B cell (primary cell): ENCODE results near the gene ST6GALNAC3. TPM values are rescaled to one million over a fixed set of nuclear protein-coding genes. Genes with fewer than 3 reads are reported as not detected.
A peak's percentile ranks its signal among the peaks of the same experiment; 100 is the strongest.

ENCODE experiments used
- ATAC-seq: fragments of 200-7000 bp; cut with Tn5 transposase; one replicate; pipeline ENCODE4 v1.10.0; 2021; ENCODE audit warnings: low read depth, mild to moderate bottlenecking, moderate number of reproducible peaks, moderate library complexity
- CTCF ChIA-PET: fragments of 350-600 bp; sonication (Branson Sonifier 250); formaldehyde crosslinking; loops from one replicate; lab custom pipeline; 2021; ENCODE audit warnings: antibody characterized with exemption, inconsistent platforms; lab: Charles Lee
- POLR2A ChIA-PET: fragments of 350-600 bp; sonication (Branson Sonifier 250); formaldehyde crosslinking; loops from one replicate; lab custom pipeline; 2021; ENCODE audit warnings: antibody characterized with exemption; lab: Charles Lee
- DNase-seq: peaks from one replicate; pipeline ENCODE4 v3.0.0; 2013
- H2AFZ ChIP-seq: 2 replicates; pipeline ENCODE4 v1.6.1; 2012; ENCODE audit warnings: mild to moderate bottlenecking, low read depth, low read length; ENCODE audit not compliant: insufficient read depth, poor library complexity, severe bottlenecking
- H3K27ac ChIP-seq, 2 donors: 1 replicate in 1 of 2; 2 replicates in 1 of 2; pipeline ENCODE4 v1.5.1; 2012 to 2013; ENCODE audit warnings: low read length in 2 of 2, mild to moderate bottlenecking in 2 of 2, moderate library complexity in 1 of 2
- H3K27me3 ChIP-seq, 4 experiments: fragments of 200-600 bp in 1 of 4; sonication (generic) in 1 of 4; replicated peaks in 1 of 4; 1 replicate in 2 of 4; 2 replicates in 2 of 4; pipeline versions ENCODE4 v1.6.1 to v1.7.0; 2013 to 2016; ENCODE audit warnings: low read length in 3 of 4, mild to moderate bottlenecking in 2 of 4, mixed read lengths in 1 of 4, moderate library complexity in 1 of 4; ENCODE audit not compliant: insufficient read depth in 4 of 4, control insufficient read depth in 3 of 4; ENCODE audit errors: control extremely low read depth in 1 of 4
- H3K36me3 ChIP-seq, 2 experiments: replicated peaks in 1 of 2; 1 replicate in 1 of 2; 2 replicates in 1 of 2; pipeline versions ENCODE4 v1.6.1 to v1.7.1; 2013; ENCODE audit warnings: low read length in 1 of 2; ENCODE audit not compliant: insufficient read depth in 2 of 2, control insufficient read depth in 1 of 2; ENCODE audit errors: control extremely low read depth in 1 of 2, extremely low read depth in 1 of 2
- H3K4me1 ChIP-seq, 2 donors: fragments of 200-600 bp in 1 of 2; sonication (generic) in 1 of 2; 1 replicate in 1 of 2; 2 replicates in 1 of 2; pipeline versions ENCODE4 v1.5.1 to v1.6.1; 2013 to 2017; ENCODE audit warnings: low read length in 2 of 2; ENCODE audit not compliant: control insufficient read depth in 2 of 2, insufficient read depth in 2 of 2
- H3K4me2 ChIP-seq: replicated peaks from 2 replicates; pipeline ENCODE3; 2012; ENCODE audit warnings: mild to moderate bottlenecking, low read depth, low read length; ENCODE audit not compliant: poor library complexity, severe bottlenecking
- H3K4me3 ChIP-seq, 5 experiments: fragments of 200-600 bp in 1 of 5; sonication (generic) in 1 of 5; 1 replicate in 3 of 5; 2 replicates in 2 of 5; pipeline versions ENCODE4 v1.5.1 to v1.7.0; 2011 to 2016; ENCODE audit warnings: low read length in 4 of 5, mild to moderate bottlenecking in 4 of 5, low read depth in 2 of 5, control low read depth in 1 of 5, moderate library complexity in 1 of 5; ENCODE audit not compliant: insufficient read depth in 1 of 5; ENCODE audit errors: control extremely low read depth in 1 of 5, extremely low read depth in 1 of 5
- H3K79me2 ChIP-seq: fragments of 200-600 bp; sonication (generic); one replicate; pipeline ENCODE4 v1.6.0; 2016; ENCODE audit warnings: low read length; ENCODE audit not compliant: control insufficient read depth, insufficient read depth
- H3K9ac ChIP-seq: fragments of 200-600 bp; sonication (generic); 2 replicates; pipeline ENCODE4 v1.6.1; 2017; ENCODE audit warnings: mild to moderate bottlenecking, low read length, moderate library complexity
- H3K9me3 ChIP-seq, 3 donors: one replicate each; pipeline versions ENCODE4 v1.6.1 to v1.7.1; 2013; ENCODE audit warnings: low read length in 2 of 3; ENCODE audit not compliant: control insufficient read depth in 2 of 3, insufficient read depth in 1 of 3; ENCODE audit errors: control extremely low read depth in 1 of 3
- H4K20me1 ChIP-seq: 2 replicates; pipeline ENCODE4 v1.6.0; 2012; ENCODE audit warnings: mild to moderate bottlenecking, low read length; ENCODE audit not compliant: insufficient read depth, control insufficient read depth, poor library complexity, severe bottlenecking
- H3K27ac Mint-ChIP-seq: one replicate; pipeline ENCODE4 v1.8.0; 2021; ENCODE audit warnings: mixed read lengths
- H3K27me3 Mint-ChIP-seq: one replicate; pipeline ENCODE4 v1.8.0; 2021; ENCODE audit warnings: mixed read lengths
- H3K4me1 Mint-ChIP-seq: one replicate; pipeline ENCODE4 v1.8.0; 2021; ENCODE audit warnings: mixed read lengths
- H3K4me3 Mint-ChIP-seq: one replicate; pipeline ENCODE4 v1.8.0; 2021; ENCODE audit warnings: mixed read lengths
- H3K9me3 Mint-ChIP-seq: one replicate; pipeline ENCODE4 v1.8.0; 2022; ENCODE audit warnings: mixed read lengths; ENCODE audit not compliant: insufficient read depth
- EZH2 ChIP-seq: IDR thresholded peaks from 2 replicates; pipeline ENCODE4 v1.6.1; 2012; ENCODE audit warnings: borderline replicate concordance, low read depth, mild to moderate bottlenecking, moderate library complexity, low read length; ENCODE audit not compliant: insufficient read depth, poor library complexity, severe bottlenecking
- WGBS: methylation state at CpG from one replicate; pipeline ENCODE4 v1.1.5; 2013; ENCODE audit warnings: missing lambda C conversion rate; ENCODE audit not compliant: insufficient coverage; 5-methylcytosine and 5-hydroxymethylcytosine counted together
- intact Hi-C: fragments of 100-400 bp; cut with micrococcal nuclease; formaldehyde crosslinking; loops from one replicate; pipeline ENCODE4 v1.10.0; 2022
- polyA plus RNA-seq: library from polyadenylated mRNA; depleted of rRNA; stranded (reverse); fragments of >200 nt; gene quantifications from 2 replicates; pipeline ENCODE4 v1.2.3, GENCODE V29; 2012
- total RNA-seq, 2 donors: library from RNA; stranded (reverse); fragments of 120-200 nt in 1 of 2; gene quantifications; 1 replicate in 1 of 2; 2 replicates in 1 of 2; pipeline versions ENCODE4 v1.2.3 to v1.2.4, GENCODE V29; 2013 to 2022
- TF ChIP-seq, protein P1 (sequence below): fragments of 200-600 bp; IDR thresholded peaks from one replicate; pipeline ENCODE4 v1.8.0; 2022; ENCODE audit warnings: antibody characterized with exemption, mild to moderate bottlenecking

ST6GALNAC3 gene
- total and polyA plus RNA-seq, 2 donors (not counting 1 experiment from before 2014, with no cell fraction given) = 3.0 to 17.3 TPM

DNA sequence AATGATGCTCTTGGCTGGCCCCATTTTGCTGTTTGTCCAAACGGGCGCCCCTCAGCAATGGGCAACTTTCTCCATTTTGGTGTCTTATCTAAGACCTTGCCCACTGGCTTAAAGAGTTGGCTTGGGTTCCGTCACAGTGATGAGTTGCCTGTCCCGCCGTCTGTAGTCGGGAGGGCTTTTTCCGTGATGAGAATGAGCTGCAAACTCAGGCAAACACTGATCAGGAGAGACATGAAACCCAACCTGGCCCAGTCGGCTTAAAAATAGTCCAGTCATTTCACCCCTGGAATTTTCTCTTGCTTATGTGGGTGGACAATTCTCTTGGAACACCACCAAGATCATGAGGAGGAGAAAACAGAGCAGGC lies 79.3 kb downstream of the ST6GALNAC3 start:
- Histone ChIP-seq H3K79me2 (peaks cover 3% of the 10 kb centered on the region), H3K4me3 (no peak overlapping the region), H2AFZ (peak overlapping the region; percentile 81), H3K27ac (no peak overlapping the region), H4K20me1 (no peaks in the 10 kb centered on the region), H3K36me3 (no peaks in the 10 kb centered on the region), H3K9me3 (no peaks in the 10 kb centered on the region), H3K27me3 (no peaks in the 10 kb centered on the region), H3K4me1 (peaks cover 7 to 8% of the 10 kb centered on the region in 2 donors), H3K4me2 (peak overlapping the region; percentile 85), H3K9ac (no peak overlapping the region)
- peaks cover 15% of the 10 kb centered on the region for H3K4me1 Mint-ChIP-seq
- no peak for TF ChIP-seq EZH2
- TF ChIP-seq, protein P1, sequence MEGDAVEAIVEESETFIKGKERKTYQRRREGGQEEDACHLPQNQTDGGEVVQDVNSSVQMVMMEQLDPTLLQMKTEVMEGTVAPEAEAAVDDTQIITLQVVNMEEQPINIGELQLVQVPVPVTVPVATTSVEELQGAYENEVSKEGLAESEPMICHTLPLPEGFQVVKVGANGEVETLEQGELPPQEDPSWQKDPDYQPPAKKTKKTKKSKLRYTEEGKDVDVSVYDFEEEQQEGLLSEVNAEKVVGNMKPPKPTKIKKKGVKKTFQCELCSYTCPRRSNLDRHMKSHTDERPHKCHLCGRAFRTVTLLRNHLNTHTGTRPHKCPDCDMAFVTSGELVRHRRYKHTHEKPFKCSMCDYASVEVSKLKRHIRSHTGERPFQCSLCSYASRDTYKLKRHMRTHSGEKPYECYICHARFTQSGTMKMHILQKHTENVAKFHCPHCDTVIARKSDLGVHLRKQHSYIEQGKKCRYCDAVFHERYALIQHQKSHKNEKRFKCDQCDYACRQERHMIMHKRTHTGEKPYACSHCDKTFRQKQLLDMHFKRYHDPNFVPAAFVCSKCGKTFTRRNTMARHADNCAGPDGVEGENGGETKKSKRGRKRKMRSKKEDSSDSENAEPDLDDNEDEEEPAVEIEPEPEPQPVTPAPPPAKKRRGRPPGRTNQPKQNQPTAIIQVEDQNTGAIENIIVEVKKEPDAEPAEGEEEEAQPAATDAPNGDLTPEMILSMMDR = no peak
- ChIA-PET POLR2A (no interaction called here), CTCF (interaction anchor here (0.7 to 3.9 kb wide), 16 partner anchors 10 to 1961 kb away, joined by 3 to 23 read pairs (median 4); no protein-coding TSS in a partner anchor)
- H3K4me3 Mint-ChIP-seq = peak overlapping the region; percentile 92
- peaks cover 3% of the 10 kb centered on the region for H3K27me3 Mint-ChIP-seq
- DNase-seq = no peak
- H3K27ac Mint-ChIP-seq = peak overlapping the region; percentile 79
- 78% methylated on average over 7 of the region's 8 CpGs for WGBS
- no peak for ATAC-seq
- intact Hi-C loops = loop anchor here (1.0 to 10.0 kb wide), 4 partner anchors 163 to 1961 kb away; no protein-coding TSS in a partner anchor
- H3K9me3 Mint-ChIP-seq = no peaks in the 10 kb centered on the region

DNA sequence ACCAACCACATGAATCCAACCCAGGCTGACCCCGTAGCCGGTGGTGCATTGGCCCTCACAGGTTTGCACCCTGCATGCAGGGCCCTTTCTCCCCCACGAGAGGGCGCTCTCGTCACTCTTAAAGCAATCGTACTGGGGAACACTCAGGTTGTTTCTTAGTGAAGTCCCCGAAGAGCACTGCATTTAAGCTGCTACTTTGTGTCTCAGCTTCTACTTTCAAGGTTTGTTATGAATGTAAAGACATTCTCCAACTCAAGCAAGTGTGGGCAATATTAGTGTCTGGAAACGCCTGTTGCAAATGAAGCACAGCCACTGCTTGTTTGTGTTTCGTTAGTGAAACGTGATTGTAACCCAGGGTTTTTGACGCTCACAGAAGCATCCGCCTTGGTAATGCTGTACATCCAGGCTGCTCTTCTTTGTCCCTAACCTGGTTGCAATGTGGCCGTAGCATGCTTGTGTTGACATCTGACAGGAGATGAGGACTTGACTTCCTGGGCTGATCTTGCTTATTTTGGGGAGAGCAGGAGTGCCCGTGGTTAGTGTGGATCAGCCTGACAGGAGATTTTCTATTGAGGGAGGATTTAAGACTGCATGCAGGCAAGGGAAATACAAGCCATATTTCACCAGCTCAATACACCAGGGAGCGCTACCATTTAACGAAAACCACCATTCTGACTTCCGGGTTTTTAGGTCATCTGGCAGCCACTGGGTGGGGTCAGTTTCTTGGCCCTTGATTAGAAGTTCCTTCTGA lies 79.8 kb downstream of the ST6GALNAC3 start:
- peaks cover 7 to 8% of the 10 kb centered on the region in 2 donors for H3K4me1 ChIP-seq
- Mint-ChIP-seq H3K4me3 (peak overlapping the region; percentile 92), H3K4me1 (peaks cover 15% of the 10 kb centered on the region), H3K27ac (peak overlapping the region; percentile 79), H3K27me3 (peaks cover 3% of the 10 kb centered on the region), H3K9me3 (no peaks in the 10 kb centered on the region)
- WGBS = 6% methylated on average over 11 of the region's 17 CpGs
- intact Hi-C loops = loop anchor here (1.0 to 10.0 kb wide), 4 partner anchors 163 to 1960 kb away; no protein-coding TSS in a partner anchor
- no peaks in the 10 kb centered on the region for H3K9me3 ChIP-seq
- CTCF ChIA-PET = interaction anchor here (0.5 to 3.9 kb wide), 26 partner anchors 9 to 1960 kb away, joined by 3 to 23 read pairs (median 3); no protein-coding TSS in a partner anchor
- ATAC-seq = peak; percentile 88
- no peaks in the 10 kb centered on the region for H4K20me1 ChIP-seq
- peak overlapping the region; percentile 2 to 54 for H3K27ac ChIP-seq
- no peaks in the 10 kb centered on the region for H3K36me3 ChIP-seq
- peak overlapping the region; percentile 39 to 62 (median 58) for H3K4me3 ChIP-seq
- peak overlapping the region; percentile 81 for H2AFZ ChIP-seq
- peak overlapping the region; percentile 68 for H3K9ac ChIP-seq
- TF ChIP-seq EZH2 = no peak
- TF ChIP-seq, protein P1 = peak; percentile 98
- H3K4me2 ChIP-seq = peak overlapping the region; percentile 85
- POLR2A ChIA-PET = interaction anchor here (0.6 kb wide), 1 partner anchor 1218 kb away, joined by 4 read pairs; no protein-coding TSS in a partner anchor
- H3K27me3 ChIP-seq = no peaks in the 10 kb centered on the region
- DNase-seq = peak; percentile 80
- H3K79me2 ChIP-seq = peaks cover 9% of the 10 kb centered on the region
